ENCODE data around the gene ADGRB3.
"Not testable (repeated sequence)": the region's sequence is repeated elsewhere in the genome, so short reads cannot be mapped to it uniquely, and the experiment has no call there.

The ADGRB3 gene

GRCh38 chr6:69220375-69220774 lies 585.3 kb downstream of the ADGRB3 start:
- DNase-seq (ENCODE audit: low read depth in 2 of 2, low spot score in 1 of 2): no peak

- DNase-seq (ENCODE audit: low read depth in 2 of 2, low spot score in 1 of 2): no peak
These were observed 596.9 kb downstream of the ADGRB3 start for GRCh38 chr6:69232008-69232407.

- no peak for DNase-seq (ENCODE audit: low read depth in 2 of 2, low spot score in 1 of 2)
These were observed 597.4 kb downstream of the ADGRB3 start for GRCh38 chr6:69232496-69232895.

GRCh38 chr6:69232911-69233448 lies 597.9 kb downstream of the ADGRB3 start:
- DNase-seq (ENCODE audit: low read depth in 2 of 2, low spot score in 1 of 2): no peak

GRCh38 chr6:69238067-69238466 lies 603.0 kb downstream of the ADGRB3 start:
- no peak for DNase-seq (ENCODE audit: low read depth in 2 of 2, low spot score in 1 of 2)

GRCh38 chr6:69246983-69247382 lies 611.9 kb downstream of the ADGRB3 start:
- DNase-seq (ENCODE audit: low read depth in 2 of 2, low spot score in 1 of 2): no peak

GRCh38 chr6:69261010-69261409 lies 625.9 kb downstream of the ADGRB3 start:
- DNase-seq (ENCODE audit: low read depth in 2 of 2, low spot score in 1 of 2): no peak

GRCh38 chr6:69263297-69263696 lies 628.2 kb downstream of the ADGRB3 start:
- DNase-seq (ENCODE audit: low read depth in 2 of 2, low spot score in 1 of 2): no peak

- no peak for DNase-seq (ENCODE audit: low read depth in 2 of 2, low spot score in 1 of 2)
These were observed 630.0 kb downstream of the ADGRB3 start for GRCh38 chr6:69265090-69265489.

GRCh38 chr6:69265706-69266105 lies 630.6 kb downstream of the ADGRB3 start:
- DNase-seq (ENCODE audit: low read depth in 2 of 2, low spot score in 1 of 2): no peak

- no peak for DNase-seq (ENCODE audit: low read depth in 2 of 2, low spot score in 1 of 2)
These were observed 641.1 kb downstream of the ADGRB3 start for GRCh38 chr6:69276204-69276603.

- DNase-seq (ENCODE audit: low read depth in 2 of 2, low spot score in 1 of 2): no peak
These were observed 644.7 kb downstream of the ADGRB3 start for GRCh38 chr6:69279805-69280204.

- no peak for DNase-seq (ENCODE audit: low read depth in 2 of 2, low spot score in 1 of 2)
These were observed 645.8 kb downstream of the ADGRB3 start for GRCh38 chr6:69280858-69281257.

GRCh38 chr6:69284176-69284730 lies 649.2 kb downstream of the ADGRB3 start:
- DNase-seq (ENCODE audit: low read depth in 2 of 2, low spot score in 1 of 2): no peak

GRCh38 chr6:69285054-69285453 lies 650.0 kb downstream of the ADGRB3 start:
- DNase-seq (ENCODE audit: low read depth in 2 of 2, low spot score in 1 of 2): no peak

- DNase-seq (ENCODE audit: low read depth in 2 of 2, low spot score in 1 of 2): no peak
These were observed 651.2 kb downstream of the ADGRB3 start for GRCh38 chr6:69286331-69286730.

- DNase-seq (ENCODE audit: low read depth in 2 of 2, low spot score in 1 of 2): not testable (repeated sequence)
These were observed 653.1 kb downstream of the ADGRB3 start for GRCh38 chr6:69288198-69288597.

GRCh38 chr6:69289689-69290495 lies 654.8 kb downstream of the ADGRB3 start:
- DNase-seq (ENCODE audit: low read depth in 2 of 2, low spot score in 1 of 2): no peak

- DNase-seq (ENCODE audit: low read depth in 2 of 2, low spot score in 1 of 2): no peak
These were observed 658.4 kb downstream of the ADGRB3 start for GRCh38 chr6:69293471-69293870.

- no peak for DNase-seq (ENCODE audit: low read depth in 2 of 2, low spot score in 1 of 2)
These were observed 659.3 kb downstream of the ADGRB3 start for GRCh38 chr6:69294407-69294806.

GRCh38 chr6:69294862-69295261 lies 659.8 kb downstream of the ADGRB3 start:
- no peak for DNase-seq (ENCODE audit: low read depth in 2 of 2, low spot score in 1 of 2)

- DNase-seq (ENCODE audit: low read depth in 2 of 2, low spot score in 1 of 2): no peak
These were observed 668.3 kb downstream of the ADGRB3 start for GRCh38 chr6:69303382-69303781.

GRCh38 chr6:69305456-69305855 lies 670.4 kb downstream of the ADGRB3 start:
- DNase-seq (ENCODE audit: low read depth in 2 of 2, low spot score in 1 of 2): no peak

Data from stimulated activated CD8-positive, alpha-beta memory T cell treated with anti-CD3 and anti-CD28 coated beads, Interleukin-4, amount 100 ng/mL, for 4 hours (primary cell).